H1 (cell line): ENCODE measurements around the gene RUVBL2. TPM values are rescaled to one million over a fixed set of nuclear protein-coding genes. Genes with fewer than 3 reads are reported as not detected.

Experiments
- CBX8 ChIP-seq: fragments of 300-800, 300-1000 bp; sonication (generic); IDR thresholded peaks from 2 replicates; pipeline ENCODE4 v1.7.1; 2016; ENCODE audit warnings: low read depth, low read length, borderline replicate concordance
- CHD1 ChIP-seq: IDR thresholded peaks from 2 replicates; pipeline ENCODE4 v1.6.1; 2012; ENCODE audit warnings: low read depth, low read length, improper control_type of control experiment
- CREB1 ChIP-seq: IDR thresholded peaks from 2 replicates; pipeline ENCODE4 v1.6.1; 2012; ENCODE audit warnings: inconsistent platforms
- CTBP2 ChIP-seq: IDR thresholded peaks from 2 replicates; pipeline ENCODE4 v1.7.0; 2011; ENCODE audit warnings: borderline replicate concordance, mild to moderate bottlenecking, moderate library complexity, mixed read lengths, low read length; ENCODE audit not compliant: insufficient read depth, insufficient read length
- KDM4A ChIP-seq: IDR thresholded peaks from one replicate; pipeline ENCODE4 v1.7.1; 2012; ENCODE audit warnings: low read depth, mild to moderate bottlenecking, moderate library complexity, low read length, inconsistent platforms; ENCODE audit not compliant: severe bottlenecking
- POLR2A ChIP-seq, 2 experiments: IDR thresholded peaks; 1 replicate in 1 of 2; 2 replicates in 1 of 2; pipeline ENCODE4 v1.6.1; 2011; ENCODE audit warnings: low read depth in 2 of 2, low read length in 2 of 2, mild to moderate bottlenecking in 2 of 2; ENCODE audit errors: control extremely low read depth in 1 of 2
- SIRT6 ChIP-seq: IDR thresholded peaks from one replicate; pipeline ENCODE4 v1.7.1; 2012; ENCODE audit warnings: low read length, inconsistent platforms
- SUZ12 ChIP-seq: fragments of 200-600 bp; sonication (generic); IDR thresholded peaks from 2 replicates; pipeline ENCODE4 v1.6.1; 2012; ENCODE audit warnings: mild to moderate bottlenecking, inconsistent platforms, low read length, moderate library complexity, mixed read lengths
- polyA plus RNA-seq, 7 experiments: library from polyadenylated mRNA; depleted of rRNA in 3 of 7; stranded (reverse) in 5 of 7; unstranded in 2 of 7; fragments of >200 nt in 5 of 7; fragments of 200-250 nt in 2 of 7; gene quantifications; 1 replicate in 5 of 7; 2 replicates in 1 of 7; 4 replicates in 1 of 7; pipeline versions ENCODE4 v1.2.1 to v1.2.3, GENCODE V29; 2011 to 2013; ENCODE audit warnings: missing spikeins in 2 of 7, mixed read lengths in 2 of 7
- total RNA-seq: library from RNA; stranded (reverse); fragmentation: NEBNext Ultra II Directional; extraction: Animal tissue kit (Norgen Biotek cat#: 25700); gene quantifications from 2 replicates; pipeline ENCODE4 v1.2.1, GENCODE V29; 2021
- TF ChIP-seq, protein P1 (sequence below): IDR thresholded peaks from 2 replicates; pipeline ENCODE4 v1.6.1; 2012; ENCODE audit warnings: inconsistent platforms
- TF ChIP-seq, protein P2 (sequence below): fragments of 300-600 bp; sonication (generic); IDR thresholded peaks from 2 replicates; pipeline ENCODE4 v1.7.1; 2012; ENCODE audit warnings: low read length, moderate library complexity, mild to moderate bottlenecking, inconsistent platforms; ENCODE audit not compliant: insufficient replicate concordance

The RUVBL2 gene
- total and polyA plus RNA-seq, 2 of the 8 experiments (the other 6 are each of a cell fraction or from before 2014, with no cell fraction given), result 152 to 247 TPM

GRCh38 chr19:49056101-49056901, 62.6 kb downstream of the RUVBL2 start (continued):
- no peak for TF ChIP-seq SIRT6
- TF ChIP-seq, protein P1, sequence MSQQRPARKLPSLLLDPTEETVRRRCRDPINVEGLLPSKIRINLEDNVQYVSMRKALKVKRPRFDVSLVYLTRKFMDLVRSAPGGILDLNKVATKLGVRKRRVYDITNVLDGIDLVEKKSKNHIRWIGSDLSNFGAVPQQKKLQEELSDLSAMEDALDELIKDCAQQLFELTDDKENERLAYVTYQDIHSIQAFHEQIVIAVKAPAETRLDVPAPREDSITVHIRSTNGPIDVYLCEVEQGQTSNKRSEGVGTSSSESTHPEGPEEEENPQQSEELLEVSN, result peak; percentile 73
- TF ChIP-seq CHD1, result no peak
- TF ChIP-seq CREB1, result 0 out of 2 replicates have a peak, but pooled peaks have one; percentile 22
- peak; percentile 70 for TF ChIP-seq KDM4A
- TF ChIP-seq SUZ12, result peak; percentile 79; the same call in 1 of the 2 replicates
- no peak for TF ChIP-seq POLR2A (IDR thresholded peaks at IDR 0.05; ENCODE audit: control extremely low read depth in 1 of 2, low read depth in 2 of 2, low read length in 2 of 2)
- TF ChIP-seq CBX8, result no peak
- TF ChIP-seq, protein P2, sequence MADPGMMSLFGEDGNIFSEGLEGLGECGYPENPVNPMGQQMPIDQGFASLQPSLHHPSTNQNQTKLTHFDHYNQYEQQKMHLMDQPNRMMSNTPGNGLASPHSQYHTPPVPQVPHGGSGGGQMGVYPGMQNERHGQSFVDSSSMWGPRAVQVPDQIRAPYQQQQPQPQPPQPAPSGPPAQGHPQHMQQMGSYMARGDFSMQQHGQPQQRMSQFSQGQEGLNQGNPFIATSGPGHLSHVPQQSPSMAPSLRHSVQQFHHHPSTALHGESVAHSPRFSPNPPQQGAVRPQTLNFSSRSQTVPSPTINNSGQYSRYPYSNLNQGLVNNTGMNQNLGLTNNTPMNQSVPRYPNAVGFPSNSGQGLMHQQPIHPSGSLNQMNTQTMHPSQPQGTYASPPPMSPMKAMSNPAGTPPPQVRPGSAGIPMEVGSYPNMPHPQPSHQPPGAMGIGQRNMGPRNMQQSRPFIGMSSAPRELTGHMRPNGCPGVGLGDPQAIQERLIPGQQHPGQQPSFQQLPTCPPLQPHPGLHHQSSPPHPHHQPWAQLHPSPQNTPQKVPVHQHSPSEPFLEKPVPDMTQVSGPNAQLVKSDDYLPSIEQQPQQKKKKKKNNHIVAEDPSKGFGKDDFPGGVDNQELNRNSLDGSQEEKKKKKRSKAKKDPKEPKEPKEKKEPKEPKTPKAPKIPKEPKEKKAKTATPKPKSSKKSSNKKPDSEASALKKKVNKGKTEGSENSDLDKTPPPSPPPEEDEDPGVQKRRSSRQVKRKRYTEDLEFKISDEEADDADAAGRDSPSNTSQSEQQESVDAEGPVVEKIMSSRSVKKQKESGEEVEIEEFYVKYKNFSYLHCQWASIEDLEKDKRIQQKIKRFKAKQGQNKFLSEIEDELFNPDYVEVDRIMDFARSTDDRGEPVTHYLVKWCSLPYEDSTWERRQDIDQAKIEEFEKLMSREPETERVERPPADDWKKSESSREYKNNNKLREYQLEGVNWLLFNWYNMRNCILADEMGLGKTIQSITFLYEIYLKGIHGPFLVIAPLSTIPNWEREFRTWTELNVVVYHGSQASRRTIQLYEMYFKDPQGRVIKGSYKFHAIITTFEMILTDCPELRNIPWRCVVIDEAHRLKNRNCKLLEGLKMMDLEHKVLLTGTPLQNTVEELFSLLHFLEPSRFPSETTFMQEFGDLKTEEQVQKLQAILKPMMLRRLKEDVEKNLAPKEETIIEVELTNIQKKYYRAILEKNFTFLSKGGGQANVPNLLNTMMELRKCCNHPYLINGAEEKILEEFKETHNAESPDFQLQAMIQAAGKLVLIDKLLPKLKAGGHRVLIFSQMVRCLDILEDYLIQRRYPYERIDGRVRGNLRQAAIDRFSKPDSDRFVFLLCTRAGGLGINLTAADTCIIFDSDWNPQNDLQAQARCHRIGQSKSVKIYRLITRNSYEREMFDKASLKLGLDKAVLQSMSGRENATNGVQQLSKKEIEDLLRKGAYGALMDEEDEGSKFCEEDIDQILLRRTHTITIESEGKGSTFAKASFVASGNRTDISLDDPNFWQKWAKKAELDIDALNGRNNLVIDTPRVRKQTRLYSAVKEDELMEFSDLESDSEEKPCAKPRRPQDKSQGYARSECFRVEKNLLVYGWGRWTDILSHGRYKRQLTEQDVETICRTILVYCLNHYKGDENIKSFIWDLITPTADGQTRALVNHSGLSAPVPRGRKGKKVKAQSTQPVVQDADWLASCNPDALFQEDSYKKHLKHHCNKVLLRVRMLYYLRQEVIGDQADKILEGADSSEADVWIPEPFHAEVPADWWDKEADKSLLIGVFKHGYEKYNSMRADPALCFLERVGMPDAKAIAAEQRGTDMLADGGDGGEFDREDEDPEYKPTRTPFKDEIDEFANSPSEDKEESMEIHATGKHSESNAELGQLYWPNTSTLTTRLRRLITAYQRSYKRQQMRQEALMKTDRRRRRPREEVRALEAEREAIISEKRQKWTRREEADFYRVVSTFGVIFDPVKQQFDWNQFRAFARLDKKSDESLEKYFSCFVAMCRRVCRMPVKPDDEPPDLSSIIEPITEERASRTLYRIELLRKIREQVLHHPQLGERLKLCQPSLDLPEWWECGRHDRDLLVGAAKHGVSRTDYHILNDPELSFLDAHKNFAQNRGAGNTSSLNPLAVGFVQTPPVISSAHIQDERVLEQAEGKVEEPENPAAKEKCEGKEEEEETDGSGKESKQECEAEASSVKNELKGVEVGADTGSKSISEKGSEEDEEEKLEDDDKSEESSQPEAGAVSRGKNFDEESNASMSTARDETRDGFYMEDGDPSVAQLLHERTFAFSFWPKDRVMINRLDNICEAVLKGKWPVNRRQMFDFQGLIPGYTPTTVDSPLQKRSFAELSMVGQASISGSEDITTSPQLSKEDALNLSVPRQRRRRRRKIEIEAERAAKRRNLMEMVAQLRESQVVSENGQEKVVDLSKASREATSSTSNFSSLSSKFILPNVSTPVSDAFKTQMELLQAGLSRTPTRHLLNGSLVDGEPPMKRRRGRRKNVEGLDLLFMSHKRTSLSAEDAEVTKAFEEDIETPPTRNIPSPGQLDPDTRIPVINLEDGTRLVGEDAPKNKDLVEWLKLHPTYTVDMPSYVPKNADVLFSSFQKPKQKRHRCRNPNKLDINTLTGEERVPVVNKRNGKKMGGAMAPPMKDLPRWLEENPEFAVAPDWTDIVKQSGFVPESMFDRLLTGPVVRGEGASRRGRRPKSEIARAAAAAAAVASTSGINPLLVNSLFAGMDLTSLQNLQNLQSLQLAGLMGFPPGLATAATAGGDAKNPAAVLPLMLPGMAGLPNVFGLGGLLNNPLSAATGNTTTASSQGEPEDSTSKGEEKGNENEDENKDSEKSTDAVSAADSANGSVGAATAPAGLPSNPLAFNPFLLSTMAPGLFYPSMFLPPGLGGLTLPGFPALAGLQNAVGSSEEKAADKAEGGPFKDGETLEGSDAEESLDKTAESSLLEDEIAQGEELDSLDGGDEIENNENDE, result no peak
- TF ChIP-seq CTBP2, result no peak
